GM23248 (cell line): ENCODE data around the gene IRS1.

Experiments
- EZH2 ChIP-seq: fragments of 200-600 bp; sonication (generic); IDR thresholded peaks from 2 replicates; pipeline ENCODE4 v1.6.1; 2018; ENCODE audit warnings: antibody characterized with exemption, mild to moderate bottlenecking; ENCODE audit not compliant: insufficient read depth, poor library complexity, severe bottlenecking
- EZH2phosphoT487 ChIP-seq: fragments of 200-600 bp; sonication (generic); IDR thresholded peaks from 2 replicates; pipeline ENCODE4 v1.6.1; 2018; ENCODE audit warnings: antibody characterized with exemption, moderate library complexity, mild to moderate bottlenecking, low read depth; ENCODE audit not compliant: insufficient read depth

DNA sequence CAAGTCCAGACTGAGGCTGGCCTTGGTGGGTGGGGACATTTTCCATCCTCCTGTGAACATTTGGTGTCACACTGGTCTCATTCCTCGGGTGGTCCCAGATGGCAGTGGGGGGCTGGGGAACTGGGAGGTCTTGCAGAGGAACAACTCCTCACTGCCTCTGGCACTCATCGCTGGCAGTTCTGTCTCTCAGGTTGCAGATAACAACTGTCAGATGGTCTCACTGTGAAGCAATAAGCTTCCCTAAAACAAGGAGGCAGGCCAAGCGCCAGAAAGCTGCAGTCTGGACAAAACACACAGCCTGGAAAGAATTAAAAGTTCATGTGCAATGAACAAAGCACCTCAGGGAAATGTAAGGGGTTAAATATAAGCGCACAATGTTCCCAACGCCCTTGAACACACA lies 78.1 kb downstream of the IRS1 start:
- TF ChIP-seq EZH2 = no peak
- TF ChIP-seq EZH2phosphoT487 = no peak
